GM21360 (cell line): ENCODE data around the gene OGN.
"Not testable (repeated sequence)": the region's sequence is repeated elsewhere in the genome, so short reads cannot be mapped to it uniquely, and the experiment has no call there.

Source experiments
- ATAC-seq: cut with Tn5 transposase; IDR thresholded peaks from one replicate; pipeline ENCODE4 v1.9.1; 2021; ENCODE audit warnings: mild to moderate bottlenecking, moderate library complexity; ENCODE audit not compliant: unreplicated experiment

The OGN gene, protein sequence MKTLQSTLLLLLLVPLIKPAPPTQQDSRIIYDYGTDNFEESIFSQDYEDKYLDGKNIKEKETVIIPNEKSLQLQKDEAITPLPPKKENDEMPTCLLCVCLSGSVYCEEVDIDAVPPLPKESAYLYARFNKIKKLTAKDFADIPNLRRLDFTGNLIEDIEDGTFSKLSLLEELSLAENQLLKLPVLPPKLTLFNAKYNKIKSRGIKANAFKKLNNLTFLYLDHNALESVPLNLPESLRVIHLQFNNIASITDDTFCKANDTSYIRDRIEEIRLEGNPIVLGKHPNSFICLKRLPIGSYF

DNA sequence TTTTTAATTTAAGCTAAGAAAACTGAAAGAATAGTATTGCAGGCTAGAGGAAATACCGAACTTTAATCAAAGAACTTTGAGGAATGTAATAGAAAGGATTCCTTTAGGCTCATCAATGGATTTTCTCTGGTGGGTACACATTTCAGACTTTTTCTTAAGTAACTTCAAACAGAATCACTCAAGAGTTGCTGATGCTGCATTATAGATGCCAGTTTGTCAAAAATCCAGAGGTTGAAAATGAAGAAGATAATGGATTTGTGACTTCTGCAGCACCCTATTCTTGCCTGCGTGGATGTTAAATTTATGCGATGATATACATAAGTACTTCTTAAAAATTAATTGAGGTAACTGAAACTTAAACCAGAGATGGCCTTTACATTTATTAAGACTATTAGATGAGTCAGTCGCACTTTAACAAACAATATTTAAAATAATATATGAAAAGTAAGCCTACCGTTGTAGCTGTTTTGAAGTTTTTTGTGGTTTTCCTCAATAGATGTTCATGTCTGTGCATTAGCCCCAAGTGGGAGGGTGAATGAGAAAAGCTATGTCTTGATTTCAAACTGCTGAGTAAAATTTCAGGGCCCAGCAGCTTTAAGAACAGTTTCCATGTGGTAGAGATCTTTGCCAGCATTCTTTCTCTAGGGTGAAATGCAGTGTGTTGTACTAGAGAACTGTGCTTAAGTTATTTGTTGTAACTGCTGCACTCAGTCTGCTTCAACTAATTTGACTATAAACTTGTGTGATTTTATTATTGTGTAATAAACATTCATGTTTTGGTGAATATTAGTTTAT lies at the start of gene OGN:
Gene OGN, minus strand, starts transcription at position 537 of the 795 bp plus-strand sequence. CDS start 1,171 bp downstream, outside the sequence.
- ATAC-seq: no peak

DNA sequence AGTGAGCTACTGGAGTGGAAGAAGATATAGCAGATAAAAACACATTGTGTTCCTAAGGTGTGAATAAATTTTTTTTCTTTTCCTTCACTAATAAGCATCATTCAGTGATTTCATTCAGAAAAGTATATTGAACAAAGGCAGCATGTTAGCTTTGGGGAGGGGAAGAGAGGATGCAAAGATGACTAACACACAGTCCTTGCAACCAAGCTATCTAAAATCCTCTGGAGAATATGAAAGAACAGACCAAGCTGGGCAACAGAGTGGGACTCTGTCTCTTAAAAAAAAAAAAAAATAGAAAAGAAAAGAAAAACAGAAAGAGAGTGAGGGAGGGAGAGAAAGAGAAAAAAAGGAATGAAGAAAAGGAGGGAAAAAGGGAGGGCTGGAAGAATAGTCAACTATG lies 42.2 kb upstream of the OGN start:
- ATAC-seq: no peak

DNA sequence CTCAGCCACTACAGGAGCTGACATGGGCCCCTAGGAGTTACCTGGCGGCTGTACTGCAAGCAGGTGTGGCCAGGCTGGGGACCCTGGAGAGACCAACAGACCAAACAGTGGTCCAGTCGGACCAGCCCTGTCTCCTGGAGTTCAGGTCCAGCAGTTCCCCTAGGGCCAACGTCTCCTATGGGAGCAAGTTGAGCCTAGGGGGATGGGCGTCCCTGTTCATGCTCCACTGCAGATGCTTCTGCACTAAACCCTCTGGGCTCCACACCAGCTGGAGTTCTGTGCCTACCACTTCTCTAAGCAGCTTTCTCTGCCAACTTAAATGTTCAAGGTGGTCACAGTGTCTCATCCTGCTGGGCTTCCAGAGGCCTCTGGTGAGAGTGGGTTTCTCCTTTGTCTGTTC lies 40.5 kb upstream of the OGN start:
- no peak for ATAC-seq

DNA sequence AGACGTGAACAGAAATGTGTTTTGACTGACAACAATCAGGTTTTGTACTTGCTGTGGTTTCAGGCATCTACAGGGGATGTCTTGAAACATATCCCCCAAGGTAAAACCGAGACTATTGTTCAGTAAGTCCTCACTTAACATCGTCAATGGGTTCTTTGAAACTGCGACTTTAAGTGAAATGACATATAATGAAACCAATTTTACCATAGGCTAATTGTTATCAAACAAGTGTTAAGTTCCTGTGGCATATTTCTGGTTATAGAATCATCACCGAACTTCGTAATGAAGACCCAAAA lies 36.3 kb upstream of the OGN start:
- ATAC-seq: no peak

DNA sequence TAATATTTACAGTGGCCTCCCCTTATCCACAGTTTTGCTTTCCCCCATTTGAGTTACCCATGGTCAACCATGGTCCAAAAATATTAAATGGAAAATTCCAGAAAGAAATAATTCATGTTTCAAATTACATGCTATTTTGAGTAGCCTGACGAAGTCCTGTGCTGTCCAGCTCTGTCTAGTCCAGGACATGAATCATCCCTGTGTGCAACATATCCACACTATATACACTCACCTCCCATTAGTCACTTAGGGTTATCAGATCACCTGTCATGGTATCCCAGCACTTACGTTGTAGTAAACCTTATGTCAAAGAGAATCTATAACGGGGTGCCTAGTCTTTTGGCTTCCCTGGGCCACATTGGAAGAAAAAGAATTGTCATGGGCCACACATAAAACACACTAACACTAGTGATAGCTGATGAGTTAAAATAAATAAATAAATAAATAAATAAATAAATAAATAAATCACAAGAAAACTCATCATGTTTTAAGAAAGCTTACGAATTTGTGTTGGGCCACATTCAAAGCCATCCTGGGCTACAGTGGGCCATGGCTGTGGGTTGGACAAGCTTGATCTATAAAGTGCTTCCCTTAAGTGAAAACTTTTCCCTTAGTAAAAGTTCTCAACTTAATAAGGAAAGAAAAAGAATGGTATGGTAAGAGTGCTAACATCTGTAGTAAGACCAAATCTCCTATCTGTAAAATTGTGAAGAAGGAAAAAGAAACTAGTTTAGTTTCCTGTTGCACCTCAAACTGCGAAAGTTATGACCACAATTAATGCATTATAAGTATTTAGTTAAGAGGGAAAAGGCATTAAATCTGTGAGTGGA lies 35.8 kb upstream of the OGN start:
- no peak for ATAC-seq

DNA sequence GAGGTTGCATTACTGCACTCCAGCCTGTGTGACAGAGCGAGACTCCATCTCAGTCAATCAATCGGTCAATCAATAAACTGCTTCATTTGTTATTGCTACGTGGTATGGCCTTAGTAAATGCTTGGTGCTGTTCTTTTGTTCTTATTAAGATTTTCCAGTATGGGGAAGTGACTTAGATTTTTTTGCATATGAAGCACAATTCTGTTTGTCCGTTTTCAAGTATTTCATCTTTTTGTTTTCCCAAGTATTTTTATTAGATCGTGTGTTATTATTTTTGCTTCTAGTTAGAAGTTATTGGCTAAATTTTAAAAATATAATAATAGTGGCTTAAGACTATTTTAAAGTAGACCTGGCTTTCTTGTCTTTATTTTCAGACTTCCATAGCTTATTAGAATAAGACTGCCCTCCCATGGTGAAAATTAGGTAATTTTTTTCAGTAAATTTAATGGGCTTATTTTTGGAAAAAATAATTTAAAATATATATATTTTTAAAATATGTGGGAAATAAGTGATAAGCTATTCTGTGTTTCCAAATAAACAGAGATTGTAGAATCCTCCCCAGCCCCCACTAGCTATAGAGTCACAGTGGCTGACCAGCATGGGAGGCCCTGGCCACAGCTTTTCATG lies 34.6 kb upstream of the OGN start:
- ATAC-seq: no peak

DNA sequence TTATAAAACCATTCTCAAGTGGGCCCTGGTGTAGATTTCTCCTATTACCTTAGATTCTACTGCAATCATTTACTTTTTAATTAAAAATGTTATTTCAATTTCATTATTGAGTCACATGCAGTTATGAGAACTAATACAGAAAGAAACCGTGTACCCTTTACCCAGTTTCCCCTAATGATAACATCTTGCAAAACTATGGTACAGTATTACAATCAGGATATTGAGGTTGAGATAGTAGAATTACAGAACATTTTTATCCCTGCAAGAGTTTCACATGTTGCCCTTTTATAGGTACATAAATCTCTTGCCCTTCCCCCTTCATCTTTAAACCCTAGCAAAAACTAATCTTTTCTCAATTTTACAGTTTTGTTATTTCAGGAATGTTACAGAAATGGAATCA lies 30.9 kb upstream of the OGN start:
- no peak for ATAC-seq

DNA sequence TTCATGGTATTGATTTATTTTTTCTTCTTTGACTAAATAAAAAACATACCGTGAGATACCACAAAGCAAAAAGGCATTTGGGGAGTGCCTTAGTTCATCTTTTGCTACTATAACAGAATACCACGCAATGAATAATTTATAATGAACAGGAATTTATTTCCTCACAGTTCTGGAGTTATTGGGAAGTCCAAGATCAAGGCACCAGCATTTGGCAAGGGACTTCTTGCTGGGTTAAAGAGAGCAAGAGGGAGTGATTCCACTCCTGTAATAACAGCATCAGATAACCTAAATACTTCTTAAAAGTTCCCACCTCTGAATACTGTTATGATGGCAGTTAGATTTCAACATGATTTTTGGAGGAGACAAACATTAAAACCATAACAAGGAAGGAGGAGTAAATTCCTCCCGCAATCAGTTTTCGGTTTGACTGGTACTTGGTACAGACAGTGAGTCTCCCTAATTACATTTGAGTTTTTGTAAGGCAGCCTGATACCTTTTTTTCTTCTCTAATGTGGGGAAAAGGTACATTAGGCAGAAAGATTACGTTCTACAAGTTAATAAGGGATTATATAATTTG lies 28.7 kb upstream of the OGN start:
- no peak for ATAC-seq

DNA sequence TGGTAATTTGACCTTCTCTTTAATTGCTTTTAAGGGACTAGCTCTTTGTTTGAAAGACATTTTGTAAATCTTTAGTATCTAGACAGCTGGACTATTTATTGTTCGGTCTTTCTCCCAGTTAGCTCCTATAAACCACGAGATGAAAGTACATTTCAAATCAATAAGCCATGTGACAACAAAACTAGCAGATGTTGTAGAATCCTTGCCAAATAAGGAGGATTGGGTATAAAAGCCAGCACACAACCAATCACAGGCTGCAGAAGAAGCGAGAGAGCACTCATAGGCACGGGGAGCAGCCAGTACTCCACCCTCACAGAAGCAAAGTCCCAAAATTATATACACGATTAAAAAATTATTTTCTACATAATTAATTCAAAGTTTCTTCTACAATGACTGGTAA lies 28.0 kb upstream of the OGN start:
- no peak for ATAC-seq

DNA sequence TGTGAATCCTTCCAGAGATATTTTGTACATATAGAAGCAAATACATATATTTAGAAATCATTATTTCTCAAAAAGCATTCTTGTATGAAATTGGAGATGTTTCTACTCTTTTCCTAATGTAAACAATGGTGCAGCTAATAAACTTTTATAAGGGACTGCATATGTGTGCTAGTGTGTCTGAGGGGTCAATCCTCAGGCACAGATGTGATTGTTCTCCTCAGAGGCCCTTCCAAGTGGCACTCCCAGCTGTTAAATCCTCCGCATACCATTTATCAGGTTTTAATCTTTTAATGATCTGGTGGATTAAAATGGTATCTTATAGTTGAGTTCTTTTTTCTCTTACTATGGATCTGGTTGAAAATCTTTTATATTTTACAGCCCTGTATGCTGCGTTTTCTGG lies 25.5 kb upstream of the OGN start:
- ATAC-seq: no peak

DNA sequence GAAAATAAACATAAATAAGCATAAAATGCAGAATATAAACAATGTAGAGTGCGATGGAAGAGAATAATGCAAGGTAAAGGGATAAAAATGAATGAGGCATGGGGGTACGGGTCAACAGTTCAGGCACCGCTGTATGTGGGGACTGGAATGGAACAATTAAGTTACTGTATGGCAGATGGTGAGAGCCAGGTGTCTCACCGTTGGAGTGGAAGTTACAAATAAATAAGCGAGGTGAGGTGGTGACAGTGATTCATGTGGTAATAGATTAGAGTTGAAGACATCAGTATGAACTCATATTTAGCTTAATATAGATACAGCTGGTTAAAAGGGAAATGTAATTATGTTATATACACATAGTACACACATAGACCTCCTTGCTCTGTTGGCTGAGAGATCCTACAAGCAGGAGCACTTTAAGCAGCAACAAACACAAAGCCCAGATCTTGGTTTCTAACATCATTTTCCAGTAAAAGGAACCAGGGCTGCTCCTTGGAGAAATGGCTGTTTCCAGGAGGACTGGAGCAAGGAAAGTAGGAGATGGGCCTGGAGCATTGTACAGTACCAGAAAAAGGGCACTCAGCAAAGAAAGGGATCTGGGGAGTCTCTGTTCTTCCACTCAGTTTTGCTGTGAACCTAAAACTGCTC lies 22.2 kb upstream of the OGN start:
- no peak for ATAC-seq

DNA sequence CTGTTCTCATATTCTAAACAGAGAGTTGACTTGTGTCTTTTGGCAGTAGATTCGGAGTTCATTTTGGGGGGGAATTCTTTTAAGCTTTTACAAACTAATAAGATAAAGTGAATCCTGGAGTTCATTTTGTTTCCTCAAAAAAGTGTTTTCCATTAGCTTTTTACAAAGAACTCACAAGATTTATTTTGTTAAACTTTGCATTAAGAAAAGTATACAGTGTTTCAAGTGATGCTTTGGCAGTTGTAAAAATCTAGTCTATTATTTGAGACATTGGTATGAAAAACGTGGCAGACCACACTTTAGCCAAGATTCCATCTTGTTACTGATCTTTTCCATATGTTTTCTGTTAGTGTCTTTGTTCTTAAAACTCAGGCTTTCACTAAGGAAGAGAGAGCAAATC lies 21.1 kb upstream of the OGN start:
- ATAC-seq: no peak

DNA sequence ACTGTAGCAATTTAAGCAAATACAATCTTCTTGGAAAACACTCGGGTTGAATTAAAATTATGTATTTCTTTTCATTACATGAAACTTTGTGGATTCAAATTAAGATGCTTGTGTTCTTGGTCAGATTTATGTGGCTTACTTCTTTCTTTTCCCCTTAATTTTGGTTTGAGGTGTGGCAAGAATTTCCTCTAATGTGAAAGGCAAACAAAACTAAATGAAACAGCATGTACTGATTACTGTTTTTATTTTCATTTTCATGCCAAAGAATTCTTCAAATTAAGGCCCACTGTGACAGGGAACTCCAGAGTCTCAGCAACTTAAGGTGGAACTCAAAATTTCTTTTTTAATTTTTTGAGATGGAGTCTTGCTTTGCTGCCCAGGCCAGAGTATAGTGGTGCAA lies 20.0 kb upstream of the OGN start, which contains the start of gene OMD:
Gene OMD, minus strand, starts transcription at position 132 of the 400 bp plus-strand sequence. CDS start 6,913 bp downstream, outside the sequence.
- no peak for ATAC-seq

DNA sequence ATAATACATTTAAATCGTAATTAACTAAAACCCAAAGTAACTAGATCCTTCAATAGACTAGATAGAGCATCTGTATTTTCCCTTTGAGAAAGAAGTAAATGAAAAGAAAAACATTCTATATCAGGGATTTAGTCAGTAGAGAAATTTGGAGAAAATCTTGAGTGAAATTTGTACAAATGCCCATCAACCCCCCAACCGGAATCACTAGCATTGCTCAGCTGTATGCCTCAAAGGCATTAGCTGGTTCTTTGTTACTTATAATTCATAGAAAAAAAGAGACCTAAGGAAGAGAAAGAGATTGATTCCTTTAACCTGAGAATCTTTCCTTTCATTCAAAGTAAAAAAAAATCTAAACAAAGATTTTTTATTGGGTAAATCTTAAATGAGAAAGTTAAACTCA lies 19.2 kb upstream of the OGN start:
- no peak for ATAC-seq

DNA sequence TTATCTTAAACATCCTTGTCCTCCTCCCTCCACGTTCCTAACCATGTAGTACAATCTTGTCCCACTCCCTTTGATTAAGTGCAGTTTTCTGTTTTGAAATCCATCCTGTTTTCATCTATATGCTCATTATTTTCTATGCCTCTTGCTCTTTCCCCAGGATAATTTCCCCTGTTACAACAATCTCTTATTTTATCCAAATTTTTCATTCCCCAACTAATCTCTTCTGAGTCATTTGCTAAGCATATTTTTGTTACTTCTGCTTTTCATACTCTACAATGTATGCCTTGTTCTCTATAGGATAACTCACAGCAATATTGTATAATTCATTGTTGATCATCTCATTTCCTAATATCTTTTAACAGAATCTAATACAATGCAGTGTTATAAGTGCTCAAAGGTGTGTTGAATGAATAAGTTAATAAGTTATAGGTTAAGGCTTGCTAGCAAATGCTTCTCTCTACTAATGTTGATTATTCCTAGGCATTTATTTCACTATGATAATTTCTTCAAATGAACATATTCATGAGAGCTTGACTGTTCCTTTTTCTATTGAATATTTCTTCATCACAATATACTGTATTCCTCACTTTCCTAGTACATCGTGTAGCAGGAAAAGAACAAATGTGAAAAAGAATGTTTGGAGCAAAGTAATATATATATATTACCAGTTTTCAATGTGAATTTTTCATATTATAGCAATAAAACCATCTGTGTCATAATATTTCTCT lies 18.4 kb upstream of the OGN start:
- ATAC-seq: no peak

DNA sequence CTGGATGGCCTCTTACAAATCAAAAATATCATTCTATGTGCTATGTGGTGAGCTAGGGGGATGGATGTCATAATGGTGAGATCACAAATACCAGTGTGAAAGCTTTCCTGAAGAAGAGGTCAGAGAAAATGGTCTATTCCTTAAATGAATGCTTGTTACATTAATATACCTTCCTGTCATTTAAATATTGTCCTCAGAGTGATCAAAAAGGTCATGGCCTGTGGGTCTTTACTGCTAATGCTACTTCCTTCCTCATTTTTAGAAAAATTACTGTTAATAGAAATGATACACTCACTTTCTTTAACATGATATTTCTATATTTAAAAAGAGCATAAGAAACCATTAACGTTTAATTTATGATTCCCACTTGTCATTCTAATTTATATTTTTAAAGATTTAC lies 10.2 kb upstream of the OGN start:
- no peak for ATAC-seq

DNA sequence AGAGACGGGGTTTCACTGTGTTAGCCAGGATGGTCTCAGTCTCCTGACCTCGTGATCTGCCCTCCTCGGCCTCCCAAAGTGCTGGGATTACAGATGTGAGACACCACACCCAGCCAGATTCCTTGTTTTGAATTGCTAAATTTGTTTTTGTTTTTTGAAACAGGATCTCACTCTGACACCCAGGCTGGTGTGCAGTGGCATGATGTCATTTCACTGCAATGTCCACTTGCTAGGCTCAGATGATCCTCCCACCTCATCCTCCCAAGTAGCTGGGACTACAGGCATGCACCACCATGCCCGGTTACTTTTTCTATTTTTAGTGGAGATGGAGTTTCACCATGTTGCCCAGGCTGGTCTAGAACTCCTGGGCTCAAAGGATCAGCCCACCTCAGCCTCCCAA lies 6.8 kb upstream of the OGN start:
- ATAC-seq: not testable (repeated sequence)

DNA sequence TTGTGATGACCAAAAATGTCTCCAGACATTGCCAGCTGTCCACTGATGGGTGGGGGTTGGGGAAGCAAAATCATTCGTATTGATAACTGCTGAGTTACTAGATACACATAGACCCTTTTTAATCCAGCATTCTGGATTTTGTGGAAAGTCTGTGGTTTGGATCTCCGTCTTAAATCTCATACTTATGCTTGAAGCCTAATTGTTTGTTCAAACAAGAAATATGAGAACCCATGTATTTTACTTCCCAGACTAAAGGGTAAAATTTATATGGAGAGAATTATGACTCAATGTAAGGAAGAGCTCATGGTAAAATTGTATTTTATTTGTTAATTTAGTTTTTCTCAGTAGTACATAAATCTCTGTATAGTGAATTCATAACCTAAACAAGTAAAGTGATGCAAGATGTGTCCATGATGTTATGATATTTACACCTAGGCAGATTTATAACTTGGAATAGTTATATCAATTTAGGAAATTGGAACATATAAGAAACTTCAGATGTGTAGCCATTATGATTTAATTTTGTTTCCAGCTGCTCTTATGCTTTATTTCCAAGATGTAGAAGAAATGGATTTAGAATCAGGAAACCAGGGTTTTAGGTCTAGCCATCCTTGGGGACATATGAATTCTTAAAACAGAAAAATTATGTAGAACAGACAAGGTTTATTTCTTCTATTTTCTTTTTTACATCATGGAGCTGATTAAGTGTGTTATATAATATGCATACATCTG lies 4.5 kb upstream of the OGN start:
- no peak for ATAC-seq

DNA sequence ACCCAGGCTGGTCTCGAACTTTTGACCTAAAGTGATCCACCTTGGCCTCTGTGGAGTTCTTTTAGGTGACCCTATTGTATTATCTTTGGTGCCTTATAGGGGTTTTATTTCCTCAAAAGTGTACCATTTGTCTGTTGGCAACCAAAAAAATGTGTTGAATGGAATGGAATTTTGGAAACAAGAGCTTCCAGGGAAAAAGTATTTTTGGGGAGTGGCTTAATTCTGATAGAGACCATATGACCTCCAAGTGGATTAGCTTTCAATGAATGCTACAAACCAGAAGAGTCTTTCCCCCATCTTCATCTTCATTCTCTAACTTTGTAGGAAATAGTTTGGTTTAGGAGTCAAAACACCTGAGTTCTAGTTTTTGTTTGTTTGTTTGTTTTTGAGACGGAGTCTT lies 3.4 kb upstream of the OGN start:
- no peak for ATAC-seq
